A549 (cell line): Measurements from ENCODE around the gene SDC3. TPM values are rescaled to one million over a fixed set of nuclear protein-coding genes. Genes with fewer than 3 reads are reported as not detected.

Experiments used
- ATAC-seq, 2 experiments: fragments of 200-7000 bp in 1 of 2; fragments of >200 bp in 1 of 2; cut with Nextera tagmentation in 1 of 2; cut with Tn5 transposase in 1 of 2; 3 replicates each; pipeline versions ENCODE4 v1.8.0 to v1.9.1; 2018 to 2020; ENCODE audit warnings: mild to moderate bottlenecking in 1 of 2, moderate library complexity in 1 of 2
- CTCF ChIA-PET: fragments of 300-600 bp; sonication (Branson Sonifier 250); formaldehyde crosslinking; extraction: SDS; loops from one replicate; lab custom pipeline; 2021; ENCODE audit warnings: antibody characterized with exemption, inconsistent platforms; lab: Yijun Ruan, JAX
- POLR2A ChIA-PET: fragments of 350-600 bp; formaldehyde crosslinking; extraction: SDS; loops from one replicate; lab custom pipeline; 2021; ENCODE audit warnings: antibody characterized with exemption, inconsistent platforms; lab: Yijun Ruan, JAX
- DNase-seq, 2 experiments: peaks; one replicate each; pipeline versions ENCODE4 v3.0.0 to v3.0.0-alpha.2; 2011 to 2016; ENCODE audit warnings: low read depth in 1 of 2, low spot score in 1 of 2
- FAIRE-seq: peaks from 2 replicates; lab custom pipeline; 2011; peaks lifted over from hg19 to GRCh38; lab: Jason Lieb, UNC
- H3K27ac ChIP-seq, 2 experiments: fragments of >200 bp; sonication (Bioruptor Twin); formaldehyde crosslinking; 3 replicates each; pipeline ENCODE4 v1.5.1; 2016 to 2017
- H3K4me1 ChIP-seq: fragments of >200 bp; sonication (Bioruptor Twin); formaldehyde crosslinking; 3 replicates; pipeline ENCODE4 v1.6.1; 2016
- H3K4me2 ChIP-seq: fragments of >200 bp; sonication (Bioruptor Twin); formaldehyde crosslinking; 3 replicates; pipeline ENCODE4 v1.6.1; 2016
- H3K4me3 ChIP-seq: fragments of >200 bp; sonication (Bioruptor Twin); formaldehyde crosslinking; 3 replicates; pipeline ENCODE4 v1.5.1; 2016
- H3K9me3 ChIP-seq: fragments of >200 bp; sonication (Bioruptor Twin); formaldehyde crosslinking; 3 replicates; pipeline ENCODE4 v1.6.1; 2016
- BHLHE40 ChIP-seq: IDR thresholded peaks from 2 replicates; pipeline ENCODE4 v1.6.1; 2012; ENCODE audit warnings: low read depth, low read length, inconsistent platforms
- CBX2 ChIP-seq: fragments of 200-600 bp; sonication (generic); IDR thresholded peaks from 2 replicates; pipeline ENCODE4 v1.6.1; 2016; ENCODE audit warnings: low read depth, mild to moderate bottlenecking, borderline replicate concordance
- CBX8 ChIP-seq: fragments of 200-600 bp; sonication (generic); IDR thresholded peaks from 2 replicates; pipeline ENCODE4 v1.6.1; 2016
- E2F6 ChIP-seq: IDR thresholded peaks from 2 replicates; pipeline ENCODE4 v1.6.1; 2012; ENCODE audit warnings: low read depth, borderline replicate concordance
- EHF ChIP-seq: fragments of 250-450 bp; sonication (Bioruptor Pico); IDR thresholded peaks from 2 replicates; pipeline ENCODE4 v1.5.0; 2020; ENCODE audit warnings: mild to moderate bottlenecking
- EHMT2 ChIP-seq: fragments of 200-600 bp; sonication (generic); IDR thresholded peaks from 2 replicates; pipeline ENCODE4 v1.6.1; 2016; ENCODE audit warnings: antibody characterized with exemption, low read depth, mild to moderate bottlenecking, moderate library complexity
- ELK1 ChIP-seq: fragments of 150-350 bp; IDR thresholded peaks from 2 replicates; pipeline ENCODE4 v1.6.1; 2014; ENCODE audit warnings: low read depth, mild to moderate bottlenecking, low read length
- ESRRA ChIP-seq: fragments of 150-350 bp; IDR thresholded peaks from 2 replicates; pipeline ENCODE4 v1.6.1; 2014; ENCODE audit warnings: mild to moderate bottlenecking, low read length, borderline replicate concordance
- FOSB ChIP-seq: fragments of 250-450 bp; sonication (Bioruptor Pico); IDR thresholded peaks from 2 replicates; pipeline ENCODE4 v1.5.0; 2020; ENCODE audit warnings: mild to moderate bottlenecking, moderate library complexity
- HES2 ChIP-seq: fragments of >200 bp; sonication (Bioruptor Twin); formaldehyde crosslinking; IDR thresholded peaks from 2 replicates; pipeline ENCODE4 v1.6.1; 2016
- HEYL ChIP-seq: fragments of 250-450 bp; sonication (Bioruptor Pico); IDR thresholded peaks from 2 replicates; pipeline ENCODE4 v1.8.0; 2021; ENCODE audit warnings: mild to moderate bottlenecking, moderate library complexity
- HOXA7 ChIP-seq: fragments of 250-450 bp; sonication (Bioruptor Pico); IDR thresholded peaks from 2 replicates; pipeline ENCODE4 v1.5.0; 2020; ENCODE audit warnings: mild to moderate bottlenecking, moderate library complexity
- JUN ChIP-seq, 2 experiments: fragments of >200 bp; sonication (Bioruptor Twin); formaldehyde crosslinking; IDR thresholded peaks; 2 replicates in 1 of 2; 3 replicates in 1 of 2; pipeline ENCODE4 v1.6.1; 2016 to 2017
- JUNB ChIP-seq: fragments of >200 bp; sonication (Bioruptor Twin); formaldehyde crosslinking; IDR thresholded peaks from 2 replicates; pipeline ENCODE4 v1.6.1; 2016
- KDM5A ChIP-seq: fragments of 200-600 bp; sonication (generic); IDR thresholded peaks from 2 replicates; pipeline ENCODE4 v1.6.1; 2016; ENCODE audit warnings: antibody characterized with exemption, mild to moderate bottlenecking
- MAX ChIP-seq: IDR thresholded peaks from 2 replicates; pipeline ENCODE4 v1.6.1; 2012
- NFE2L2 ChIP-seq: fragments of 150-350 bp; conservative IDR thresholded peaks from 2 replicates; pipeline ENCODE4 v1.6.1; 2014; ENCODE audit warnings: low read length
- PHF8 ChIP-seq: fragments of 200-600 bp; sonication (generic); IDR thresholded peaks from 2 replicates; pipeline ENCODE4 v1.6.1; 2016; ENCODE audit warnings: low read depth, mild to moderate bottlenecking, antibody characterized with exemption, moderate library complexity, borderline replicate concordance
- RAD21 ChIP-seq, 2 experiments: fragments of >200 bp in 1 of 2; sonication (Bioruptor Twin) in 1 of 2; formaldehyde crosslinking in 1 of 2; IDR thresholded peaks in 1 of 2; conservative IDR thresholded peaks in 1 of 2; 2 replicates in 1 of 2; 3 replicates in 1 of 2; pipeline ENCODE4 v1.6.1; 2012 to 2018; ENCODE audit warnings: inconsistent platforms in 1 of 2
- RARB ChIP-seq: fragments of 250-450 bp; sonication (Bioruptor Pico); IDR thresholded peaks from 2 replicates; pipeline ENCODE4 v1.8.0; 2021; ENCODE audit warnings: mild to moderate bottlenecking, moderate library complexity
- RCOR1 ChIP-seq: fragments of 150-350 bp; IDR thresholded peaks from 2 replicates; pipeline ENCODE4 v1.6.1; 2014; ENCODE audit warnings: antibody characterized with exemption, low read length, low read depth
- REST ChIP-seq: fragments of 200-600 bp; sonication (generic); IDR thresholded peaks from 2 replicates; pipeline ENCODE4 v1.6.1; 2016; ENCODE audit warnings: antibody characterized with exemption, mild to moderate bottlenecking, moderate library complexity
- SMC3 ChIP-seq: fragments of >200 bp; sonication (Bioruptor Twin); formaldehyde crosslinking; IDR thresholded peaks from 3 replicates; pipeline ENCODE4 v1.6.1; 2018; ENCODE audit warnings: inconsistent platforms
- SREBF2 ChIP-seq: fragments of 450-650 bp; IDR thresholded peaks from 2 replicates; pipeline ENCODE4 v1.6.1; 2014; ENCODE audit warnings: mild to moderate bottlenecking, moderate library complexity
- TFCP2L1 ChIP-seq: fragments of 250-450 bp; sonication (Bioruptor Pico); IDR thresholded peaks from 2 replicates; pipeline ENCODE4 v1.5.0; 2021; ENCODE audit warnings: mild to moderate bottlenecking
- TP53 ChIP-seq: fragments of 250-450 bp; sonication (Bioruptor Pico); IDR thresholded peaks from 2 replicates; pipeline ENCODE4 v1.5.0; 2021; ENCODE audit warnings: mild to moderate bottlenecking, moderate library complexity
- USF2 ChIP-seq: fragments of 450-650 bp; IDR thresholded peaks from 2 replicates; pipeline ENCODE4 v1.6.1; 2014; ENCODE audit warnings: antibody characterized with exemption
- ZFP36 ChIP-seq: fragments of 450-650 bp; IDR thresholded peaks from 2 replicates; pipeline ENCODE4 v1.6.1; 2014; ENCODE audit warnings: borderline replicate concordance; ENCODE audit not compliant: partially characterized antibody
- WGBS: methylation state at CpG from one replicate; pipeline ENCODE4 v1.1.6; 2017; ENCODE audit errors: missing lambda C conversion rate; 5-methylcytosine and 5-hydroxymethylcytosine counted together
- polyA plus RNA-seq, 4 experiments: library from polyadenylated mRNA; depleted of rRNA in 3 of 4; stranded (reverse); fragments of >200 nt; fragmentation: RNase III in 1 of 4; extraction: RNeasy Plus Mini Kit Qiagen cat#74134 plus additional on column Dnase treatment in 1 of 4; gene quantifications; 2 replicates in 3 of 4; 3 replicates in 1 of 4; pipeline ENCODE4 v1.2.3, GENCODE V29; 2011 to 2017

SDC3 gene
- polyA plus RNA-seq, 2 of the 4 experiments (the other 2 are of a cell fraction), result 2.0 to 8.9 TPM

GRCh38 chr1:30822006-30822405 is 86.6 kb downstream of the SDC3 start:
- Histone ChIP-seq H3K4me2 (no peak overlapping the region), H3K4me1 (peaks cover 17% of the 10 kb centered on the region), H3K9me3 (no peaks in the 10 kb centered on the region), H3K27ac (peak overlapping the region in 1 of 2 experiments; percentile 41; a peak in 1 of 6 replicates), H3K4me3 (no peak overlapping the region)
- FAIRE-seq (no peak), DNase-seq (no peak), ATAC-seq (no peak)
- TF ChIP-seq TFCP2L1, result no peak
- no peak for TF ChIP-seq KDM5A
- no peak for TF ChIP-seq JUN (IDR thresholded peaks at IDR 0.05)
- no peak for TF ChIP-seq SREBF2
- no peak for TF ChIP-seq HEYL (CRISPR knock-in tag)
- TF ChIP-seq HOXA7 (CRISPR knock-in tag), result no peak
- no peak for TF ChIP-seq RARB (CRISPR knock-in tag)
- TF ChIP-seq CBX2, result no peak
- no peak for TF ChIP-seq TP53
- no peak for TF ChIP-seq E2F6
- TF ChIP-seq EHF (CRISPR knock-in tag), result no peak
- TF ChIP-seq FOSB (CRISPR knock-in tag), result no peak
- TF ChIP-seq PHF8, result no peak
- no peak for TF ChIP-seq ESRRA
- no peak for TF ChIP-seq RAD21 (conservative IDR thresholded peaks at IDR 0.05 in 1 of 2, IDR thresholded peaks at IDR 0.05 in 1 of 2)
- TF ChIP-seq EHMT2, result no peak
- TF ChIP-seq CBX8, result no peak
- no peak for TF ChIP-seq SMC3
- ChIA-PET CTCF (interaction anchor here (1.0 to 2.4 kb wide), 4 partner anchors 20 to 108 kb away, joined by 3 to 14 read pairs (median 4); no protein-coding TSS in a partner anchor), POLR2A (no interaction called here)
- 75% methylated on average over 1 of the region's 1 CpG for WGBS

- no peak overlapping the region for H3K4me2 ChIP-seq
- WGBS, result 95% methylated on average over 3 of the region's 5 CpGs
- FAIRE-seq, result no peak
- TF ChIP-seq REST (no peak), BHLHE40 (no peak), JUNB (no peak), NFE2L2 (no peak), ESRRA (no peak), RCOR1 (no peak), HES2 (no peak), FOSB (CRISPR knock-in tag) (no peak), HOXA7 (CRISPR knock-in tag) (no peak), USF2 (no peak), ZFP36 (no peak), RAD21 (conservative IDR thresholded peaks at IDR 0.05 in 1 of 2, IDR thresholded peaks at IDR 0.05 in 1 of 2) (no peak), PHF8 (no peak), ELK1 (no peak), CBX8 (no peak), MAX (no peak), KDM5A (no peak)
- TF ChIP-seq, all 56 proteins: peak for 0
- H3K4me3 ChIP-seq, result no peak overlapping the region
- peaks cover 17% of the 10 kb centered on the region for H3K4me1 ChIP-seq
- ATAC-seq, result no peak
- ChIA-PET POLR2A (no interaction called here), CTCF (interaction anchor here (0.6 to 5.2 kb wide), 4 partner anchors 10 to 91 kb away, joined by 3 to 59 read pairs (median 9); no protein-coding TSS in a partner anchor)
- no peak for DNase-seq
- H3K9me3 ChIP-seq, result no peaks in the 10 kb centered on the region
- H3K27ac ChIP-seq, result no peak overlapping the region
Measured at GRCh38 chr1:30820299-30820698, 88.3 kb downstream of the SDC3 start.
